HG03025 (cell line): ENCODE data around the gene SCIN.
A peak's percentile ranks its signal among the peaks of the same experiment; 100 is the strongest.

Experiments
- ATAC-seq: cut with Tn5 transposase; IDR thresholded peaks from one replicate; pipeline ENCODE4 v1.9.1; 2021; ENCODE audit warnings: mild to moderate bottlenecking, moderate library complexity; ENCODE audit not compliant: unreplicated experiment, low FRiP score

The SCIN gene

GRCh38 chr7:12565873-12566272 lies 4.6 kb upstream of the SCIN start:
- no peak for ATAC-seq

- peak; percentile 88 for ATAC-seq
These were observed 3.5 kb upstream of the SCIN start for GRCh38 chr7:12567015-12567414.

- ATAC-seq, result no peak
These were observed 847 bp upstream of the SCIN start for GRCh38 chr7:12569673-12570072.

- ATAC-seq, result no peak
These were observed 369 bp upstream of the SCIN start for GRCh38 chr7:12570168-12570533.

- ATAC-seq, result no peak
These were observed 1.2 kb downstream of the SCIN start for GRCh38 chr7:12571691-12572090.

- ATAC-seq, result no peak
These were observed 2.5 kb downstream of the SCIN start for GRCh38 chr7:12572941-12573575.

- no peak for ATAC-seq
These were observed 3.4 kb downstream of the SCIN start for GRCh38 chr7:12573885-12574284.

- peak; percentile 55 for ATAC-seq
These were observed 8.6 kb downstream of the SCIN start for GRCh38 chr7:12578930-12579640.

GRCh38 chr7:12581897-12582296 lies 11.4 kb downstream of the SCIN start:
- ATAC-seq, result no peak

- no peak for ATAC-seq
These were observed 11.8 kb downstream of the SCIN start for GRCh38 chr7:12582362-12582761.

- ATAC-seq, result no peak
These were observed 12.7 kb downstream of the SCIN start for GRCh38 chr7:12583176-12583575.

GRCh38 chr7:12583922-12584321 lies 13.4 kb downstream of the SCIN start:
- ATAC-seq, result no peak

GRCh38 chr7:12584930-12585329 lies 14.4 kb downstream of the SCIN start:
- peak; percentile 98 for ATAC-seq

GRCh38 chr7:12586271-12586670 lies 15.8 kb downstream of the SCIN start:
- ATAC-seq, result no peak

- ATAC-seq, result no peak
These were observed 17.9 kb downstream of the SCIN start for GRCh38 chr7:12588259-12588904.

- no peak for ATAC-seq
These were observed 20.0 kb downstream of the SCIN start for GRCh38 chr7:12590559-12590958.

- ATAC-seq, result no peak
These were observed 23.8 kb downstream of the SCIN start for GRCh38 chr7:12594122-12594897.

- ATAC-seq, result no peak
These were observed 24.6 kb downstream of the SCIN start for GRCh38 chr7:12595148-12595547.

GRCh38 chr7:12596225-12596790 lies 25.8 kb downstream of the SCIN start:
- no peak for ATAC-seq

- ATAC-seq, result peak; percentile 98
These were observed 30.9 kb downstream of the SCIN start for GRCh38 chr7:12601302-12601869.
